WTC11 (cell line): ENCODE results near the gene PDGFRA. TPM values are rescaled to one million over a fixed set of nuclear protein-coding genes. Genes with fewer than 3 reads are reported as not detected.

Source experiments
- ATAC-seq: fragments of 200-7000 bp; cut with Tn5 transposase; 2 replicates; pipeline ENCODE4 v1.10.0; 2021; ENCODE audit warnings: mild to moderate bottlenecking, moderate library complexity
- CTCF ChIA-PET: fragments of 300-600 bp; sonication (Branson Sonifier 250); formaldehyde crosslinking; loops from one replicate; lab custom pipeline; 2021; ENCODE audit warnings: antibody characterized with exemption; lab: Charles Lee
- POLR2A ChIA-PET: fragments of 350-600 bp; sonication (Branson Sonifier 250); formaldehyde crosslinking; loops from one replicate; lab custom pipeline; 2021; ENCODE audit warnings: antibody characterized with exemption; lab: Charles Lee
- DNase-seq: peaks from one replicate; pipeline ENCODE4 v3.0.0; 2021; ENCODE audit warnings: low spot score
- H3K27ac Mint-ChIP-seq: 2 replicates; pipeline ENCODE4 v1.8.0; 2021; ENCODE audit warnings: mixed read lengths
- H3K27me3 Mint-ChIP-seq: 2 replicates; pipeline ENCODE4 v1.8.0; 2021; ENCODE audit warnings: low read depth, mild to moderate bottlenecking, moderate library complexity, mixed read lengths
- H3K36me3 Mint-ChIP-seq: 2 replicates; pipeline ENCODE4 v1.8.0; 2021; ENCODE audit warnings: mixed read lengths
- H3K4me1 Mint-ChIP-seq: 2 replicates; pipeline ENCODE4 v1.8.0; 2022; ENCODE audit warnings: mixed read lengths
- H3K4me3 Mint-ChIP-seq: 2 replicates; pipeline ENCODE4 v1.8.0; 2021; ENCODE audit warnings: mild to moderate bottlenecking, moderate library complexity, mixed read lengths
- H3K9me3 Mint-ChIP-seq: 2 replicates; pipeline ENCODE4 v1.8.0; 2021; ENCODE audit warnings: mixed read lengths
- CREM ChIP-seq: sonication (generic); formaldehyde crosslinking; IDR thresholded peaks from 2 replicates; pipeline ENCODE4 v1.8.1; 2022; ENCODE audit warnings: mild to moderate bottlenecking, missing genetic modification reagents, moderate library complexity
- ELF4 ChIP-seq: sonication (generic); formaldehyde crosslinking; IDR thresholded peaks from 2 replicates; pipeline ENCODE4 v1.8.1; 2022; ENCODE audit warnings: low read depth, mild to moderate bottlenecking, moderate library complexity, missing genetic modification reagents
- GRHL2 ChIP-seq: fragments of 250-450 bp; sonication (Bioruptor Pico); IDR thresholded peaks from 2 replicates; pipeline ENCODE4 v1.8.0; 2022; ENCODE audit warnings: mild to moderate bottlenecking, moderate library complexity; ENCODE audit not compliant: insufficient replicate concordance, severe bottlenecking
- HMGXB4 ChIP-seq: sonication (generic); formaldehyde crosslinking; IDR thresholded peaks from 2 replicates; pipeline ENCODE4 v1.8.1; 2023; ENCODE audit warnings: mild to moderate bottlenecking, moderate library complexity, missing genetic modification reagents
- IRF1 ChIP-seq: sonication (generic); formaldehyde crosslinking; IDR thresholded peaks from 2 replicates; pipeline ENCODE4 v1.8.0; 2023; ENCODE audit warnings: missing genetic modification reagents
- NFE2L1 ChIP-seq: sonication (generic); formaldehyde crosslinking; IDR thresholded peaks from 2 replicates; pipeline ENCODE4 v1.8.1; 2023; ENCODE audit warnings: missing genetic modification reagents
- STAT6 ChIP-seq: sonication (generic); formaldehyde crosslinking; conservative IDR thresholded peaks from 2 replicates; pipeline ENCODE4 v1.8.1; 2023; ENCODE audit warnings: mild to moderate bottlenecking, low read depth, missing genetic modification reagents, moderate library complexity
- TP53 ChIP-seq: sonication (generic); formaldehyde crosslinking; IDR thresholded peaks from 2 replicates; pipeline ENCODE4 v1.8.1; 2023; ENCODE audit warnings: mild to moderate bottlenecking, missing genetic modification reagents
- ZNF671 ChIP-seq: fragments of 250-450 bp; sonication (Bioruptor Pico); IDR thresholded peaks from 2 replicates; pipeline ENCODE4 v1.8.0; 2021; ENCODE audit warnings: mild to moderate bottlenecking
- total RNA-seq: library from RNA; stranded (reverse); gene quantifications from 3 replicates; pipeline ENCODE4 v1.2.3, GENCODE V29; 2021
- TF ChIP-seq, protein P1 (sequence below): sonication (generic); formaldehyde crosslinking; IDR thresholded peaks from 2 replicates; pipeline ENCODE4 v1.8.0; 2023; ENCODE audit warnings: missing genetic modification reagents, mild to moderate bottlenecking, borderline replicate concordance
- TF ChIP-seq, protein P2 (sequence below): fragments of 250-450 bp; sonication (Bioruptor Pico); IDR thresholded peaks from 2 replicates; pipeline ENCODE4 v1.9.0; 2021; ENCODE audit warnings: mild to moderate bottlenecking, borderline replicate concordance

PDGFRA gene
- total RNA-seq, 1 experiment from 2014 or later, result 3.3 TPM

GRCh38 chr4:54185866-54186265 is 43.2 kb upstream of the PDGFRA start (continued):
- TF ChIP-seq, protein P1, sequence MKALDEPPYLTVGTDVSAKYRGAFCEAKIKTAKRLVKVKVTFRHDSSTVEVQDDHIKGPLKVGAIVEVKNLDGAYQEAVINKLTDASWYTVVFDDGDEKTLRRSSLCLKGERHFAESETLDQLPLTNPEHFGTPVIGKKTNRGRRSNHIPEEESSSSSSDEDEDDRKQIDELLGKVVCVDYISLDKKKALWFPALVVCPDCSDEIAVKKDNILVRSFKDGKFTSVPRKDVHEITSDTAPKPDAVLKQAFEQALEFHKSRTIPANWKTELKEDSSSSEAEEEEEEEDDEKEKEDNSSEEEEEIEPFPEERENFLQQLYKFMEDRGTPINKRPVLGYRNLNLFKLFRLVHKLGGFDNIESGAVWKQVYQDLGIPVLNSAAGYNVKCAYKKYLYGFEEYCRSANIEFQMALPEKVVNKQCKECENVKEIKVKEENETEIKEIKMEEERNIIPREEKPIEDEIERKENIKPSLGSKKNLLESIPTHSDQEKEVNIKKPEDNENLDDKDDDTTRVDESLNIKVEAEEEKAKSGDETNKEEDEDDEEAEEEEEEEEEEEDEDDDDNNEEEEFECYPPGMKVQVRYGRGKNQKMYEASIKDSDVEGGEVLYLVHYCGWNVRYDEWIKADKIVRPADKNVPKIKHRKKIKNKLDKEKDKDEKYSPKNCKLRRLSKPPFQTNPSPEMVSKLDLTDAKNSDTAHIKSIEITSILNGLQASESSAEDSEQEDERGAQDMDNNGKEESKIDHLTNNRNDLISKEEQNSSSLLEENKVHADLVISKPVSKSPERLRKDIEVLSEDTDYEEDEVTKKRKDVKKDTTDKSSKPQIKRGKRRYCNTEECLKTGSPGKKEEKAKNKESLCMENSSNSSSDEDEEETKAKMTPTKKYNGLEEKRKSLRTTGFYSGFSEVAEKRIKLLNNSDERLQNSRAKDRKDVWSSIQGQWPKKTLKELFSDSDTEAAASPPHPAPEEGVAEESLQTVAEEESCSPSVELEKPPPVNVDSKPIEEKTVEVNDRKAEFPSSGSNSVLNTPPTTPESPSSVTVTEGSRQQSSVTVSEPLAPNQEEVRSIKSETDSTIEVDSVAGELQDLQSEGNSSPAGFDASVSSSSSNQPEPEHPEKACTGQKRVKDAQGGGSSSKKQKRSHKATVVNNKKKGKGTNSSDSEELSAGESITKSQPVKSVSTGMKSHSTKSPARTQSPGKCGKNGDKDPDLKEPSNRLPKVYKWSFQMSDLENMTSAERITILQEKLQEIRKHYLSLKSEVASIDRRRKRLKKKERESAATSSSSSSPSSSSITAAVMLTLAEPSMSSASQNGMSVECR, result no peak
- no peak for TF ChIP-seq ELF4 (CRISPR knock-in tag)

- Mint-ChIP-seq H3K27ac (no peak overlapping the region), H3K4me3 (no peak overlapping the region), H3K27me3 (no peaks in the 10 kb centered on the region), H3K36me3 (no peaks in the 10 kb centered on the region), H3K4me1 (no peaks in the 10 kb centered on the region), H3K9me3 (no peaks in the 10 kb centered on the region)
- ChIA-PET CTCF (no interaction called here), POLR2A (no interaction called here)
- ATAC-seq (no peak), DNase-seq (no peak)
- TF ChIP-seq, protein P2, sequence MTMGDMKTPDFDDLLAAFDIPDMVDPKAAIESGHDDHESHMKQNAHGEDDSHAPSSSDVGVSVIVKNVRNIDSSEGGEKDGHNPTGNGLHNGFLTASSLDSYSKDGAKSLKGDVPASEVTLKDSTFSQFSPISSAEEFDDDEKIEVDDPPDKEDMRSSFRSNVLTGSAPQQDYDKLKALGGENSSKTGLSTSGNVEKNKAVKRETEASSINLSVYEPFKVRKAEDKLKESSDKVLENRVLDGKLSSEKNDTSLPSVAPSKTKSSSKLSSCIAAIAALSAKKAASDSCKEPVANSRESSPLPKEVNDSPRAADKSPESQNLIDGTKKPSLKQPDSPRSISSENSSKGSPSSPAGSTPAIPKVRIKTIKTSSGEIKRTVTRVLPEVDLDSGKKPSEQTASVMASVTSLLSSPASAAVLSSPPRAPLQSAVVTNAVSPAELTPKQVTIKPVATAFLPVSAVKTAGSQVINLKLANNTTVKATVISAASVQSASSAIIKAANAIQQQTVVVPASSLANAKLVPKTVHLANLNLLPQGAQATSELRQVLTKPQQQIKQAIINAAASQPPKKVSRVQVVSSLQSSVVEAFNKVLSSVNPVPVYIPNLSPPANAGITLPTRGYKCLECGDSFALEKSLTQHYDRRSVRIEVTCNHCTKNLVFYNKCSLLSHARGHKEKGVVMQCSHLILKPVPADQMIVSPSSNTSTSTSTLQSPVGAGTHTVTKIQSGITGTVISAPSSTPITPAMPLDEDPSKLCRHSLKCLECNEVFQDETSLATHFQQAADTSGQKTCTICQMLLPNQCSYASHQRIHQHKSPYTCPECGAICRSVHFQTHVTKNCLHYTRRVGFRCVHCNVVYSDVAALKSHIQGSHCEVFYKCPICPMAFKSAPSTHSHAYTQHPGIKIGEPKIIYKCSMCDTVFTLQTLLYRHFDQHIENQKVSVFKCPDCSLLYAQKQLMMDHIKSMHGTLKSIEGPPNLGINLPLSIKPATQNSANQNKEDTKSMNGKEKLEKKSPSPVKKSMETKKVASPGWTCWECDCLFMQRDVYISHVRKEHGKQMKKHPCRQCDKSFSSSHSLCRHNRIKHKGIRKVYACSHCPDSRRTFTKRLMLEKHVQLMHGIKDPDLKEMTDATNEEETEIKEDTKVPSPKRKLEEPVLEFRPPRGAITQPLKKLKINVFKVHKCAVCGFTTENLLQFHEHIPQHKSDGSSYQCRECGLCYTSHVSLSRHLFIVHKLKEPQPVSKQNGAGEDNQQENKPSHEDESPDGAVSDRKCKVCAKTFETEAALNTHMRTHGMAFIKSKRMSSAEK (CRISPR knock-in tag), result no peak
- no peak for TF ChIP-seq TP53 (CRISPR knock-in tag)
- TF ChIP-seq CREM (CRISPR knock-in tag), result no peak
- no peak for TF ChIP-seq ZNF671 (CRISPR knock-in tag)
- no peak for TF ChIP-seq IRF1
- no peak for TF ChIP-seq NFE2L1
- TF ChIP-seq GRHL2 (CRISPR knock-in tag), result no peak
- TF ChIP-seq STAT6, result no peak
- TF ChIP-seq HMGXB4 (CRISPR knock-in tag), result no peak
Observed at GRCh38 chr4:54186371-54186770, 42.7 kb upstream of the PDGFRA start.
